ENCODE data around the gene LGALS16.

- TF ChIP-seq, protein P1, sequence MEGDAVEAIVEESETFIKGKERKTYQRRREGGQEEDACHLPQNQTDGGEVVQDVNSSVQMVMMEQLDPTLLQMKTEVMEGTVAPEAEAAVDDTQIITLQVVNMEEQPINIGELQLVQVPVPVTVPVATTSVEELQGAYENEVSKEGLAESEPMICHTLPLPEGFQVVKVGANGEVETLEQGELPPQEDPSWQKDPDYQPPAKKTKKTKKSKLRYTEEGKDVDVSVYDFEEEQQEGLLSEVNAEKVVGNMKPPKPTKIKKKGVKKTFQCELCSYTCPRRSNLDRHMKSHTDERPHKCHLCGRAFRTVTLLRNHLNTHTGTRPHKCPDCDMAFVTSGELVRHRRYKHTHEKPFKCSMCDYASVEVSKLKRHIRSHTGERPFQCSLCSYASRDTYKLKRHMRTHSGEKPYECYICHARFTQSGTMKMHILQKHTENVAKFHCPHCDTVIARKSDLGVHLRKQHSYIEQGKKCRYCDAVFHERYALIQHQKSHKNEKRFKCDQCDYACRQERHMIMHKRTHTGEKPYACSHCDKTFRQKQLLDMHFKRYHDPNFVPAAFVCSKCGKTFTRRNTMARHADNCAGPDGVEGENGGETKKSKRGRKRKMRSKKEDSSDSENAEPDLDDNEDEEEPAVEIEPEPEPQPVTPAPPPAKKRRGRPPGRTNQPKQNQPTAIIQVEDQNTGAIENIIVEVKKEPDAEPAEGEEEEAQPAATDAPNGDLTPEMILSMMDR (IDR thresholded peaks at IDR 0.05), result no peak
- no peak for TF ChIP-seq POLR2A (IDR thresholded peaks at IDR 0.05)
These were observed 42.8 kb downstream of the LGALS16 start for GRCh38 chr19:39698535-39698934.

All from esophagus squamous epithelium (tissue), 4 donors.